ENCODE results near the gene GFRAL. TPM values are rescaled to one million over a fixed set of nuclear protein-coding genes. Genes with fewer than 3 reads are reported as not detected.

The GFRAL gene
- total and polyA plus RNA-seq, 2 donors (not counting 3 experiments of a cell fraction or from before 2014, with no cell fraction given), result not detected

GRCh38 chr6:55319961-55320695 lies 7.1 kb upstream of the GFRAL start:
- Histone ChIP-seq H3K27me3 (ENCODE audit: control insufficient read depth in 2 of 2, insufficient read depth in 2 of 2, low read length in 2 of 2) (no peaks in the 10 kb centered on the region), H3K36me3 (ENCODE audit: control insufficient read depth in 2 of 2, extremely low read depth in 1 of 2, insufficient read depth in 2 of 2, low read length in 2 of 2) (no peaks in the 10 kb centered on the region), H3K4me1 (ENCODE audit: control insufficient read depth, extremely low read depth, insufficient read depth, low read length) (no peaks in the 10 kb centered on the region), H3K27ac (ENCODE audit: insufficient read depth, low read depth, low read length) (no peak overlapping the region), H3K9me3 (replicated peaks; ENCODE audit: control insufficient read depth, insufficient read depth, low read length) (no peaks in the 10 kb centered on the region), H2AFZ (ENCODE audit: low read depth, low read length) (no peak overlapping the region), H3K4me3 (replicated peaks in 1 of 3; ENCODE audit: insufficient read depth in 1 of 3, low read depth in 1 of 3, low read length in 3 of 3) (no peak overlapping the region), H3K4me2 (ENCODE audit: insufficient read depth, low read length) (no peak overlapping the region), H3K9me1 (replicated peaks; ENCODE audit: control insufficient read depth, extremely low read depth, insufficient read depth, low read length) (no peaks in the 10 kb centered on the region), H3K9ac (replicated peaks; ENCODE audit: extremely low read depth, insufficient read depth, low read length) (no peak overlapping the region), H4K20me1 (replicated peaks; ENCODE audit: control insufficient read depth, extremely low read depth, insufficient read depth, low read length) (no peaks in the 10 kb centered on the region), H3K79me2 (ENCODE audit: control insufficient read depth, insufficient read depth, low read length) (no peaks in the 10 kb centered on the region)
- FAIRE-seq (no peak), DNase-seq (ENCODE audit: low read depth, low spot score) (no peak)
- dilution Hi-C loops (cut with MboI; ENCODE audit: extremely low pct_ligation_motif_present, low sequenced_read_pairs), result no loop called here
- ChIA-PET POLR2A (no interaction called here), CTCF (interaction anchor here (1.0 to 1.2 kb wide), 2 partner anchors 12 to 43 kb away, joined by 3 to 5 read pairs; no protein-coding TSS in a partner anchor)
- no peak for TF ChIP-seq JUN (IDR thresholded peaks at IDR 0.05; ENCODE audit: borderline replicate concordance, insufficient read depth, insufficient read length, low read depth)
- TF ChIP-seq, protein P1, sequence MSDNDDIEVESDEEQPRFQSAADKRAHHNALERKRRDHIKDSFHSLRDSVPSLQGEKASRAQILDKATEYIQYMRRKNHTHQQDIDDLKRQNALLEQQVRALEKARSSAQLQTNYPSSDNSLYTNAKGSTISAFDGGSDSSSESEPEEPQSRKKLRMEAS (IDR thresholded peaks at IDR 0.05; ENCODE audit: insufficient read depth, insufficient read length), result no peak
- TF ChIP-seq POLR2AphosphoS5 (IDR thresholded peaks at IDR 0.05; ENCODE audit: insufficient read depth, low read depth, low read length), result no peak
- TF ChIP-seq POLR2A (IDR thresholded peaks at IDR 0.05; ENCODE audit: low read depth, low read length), result no peak
- TF ChIP-seq, protein P2, sequence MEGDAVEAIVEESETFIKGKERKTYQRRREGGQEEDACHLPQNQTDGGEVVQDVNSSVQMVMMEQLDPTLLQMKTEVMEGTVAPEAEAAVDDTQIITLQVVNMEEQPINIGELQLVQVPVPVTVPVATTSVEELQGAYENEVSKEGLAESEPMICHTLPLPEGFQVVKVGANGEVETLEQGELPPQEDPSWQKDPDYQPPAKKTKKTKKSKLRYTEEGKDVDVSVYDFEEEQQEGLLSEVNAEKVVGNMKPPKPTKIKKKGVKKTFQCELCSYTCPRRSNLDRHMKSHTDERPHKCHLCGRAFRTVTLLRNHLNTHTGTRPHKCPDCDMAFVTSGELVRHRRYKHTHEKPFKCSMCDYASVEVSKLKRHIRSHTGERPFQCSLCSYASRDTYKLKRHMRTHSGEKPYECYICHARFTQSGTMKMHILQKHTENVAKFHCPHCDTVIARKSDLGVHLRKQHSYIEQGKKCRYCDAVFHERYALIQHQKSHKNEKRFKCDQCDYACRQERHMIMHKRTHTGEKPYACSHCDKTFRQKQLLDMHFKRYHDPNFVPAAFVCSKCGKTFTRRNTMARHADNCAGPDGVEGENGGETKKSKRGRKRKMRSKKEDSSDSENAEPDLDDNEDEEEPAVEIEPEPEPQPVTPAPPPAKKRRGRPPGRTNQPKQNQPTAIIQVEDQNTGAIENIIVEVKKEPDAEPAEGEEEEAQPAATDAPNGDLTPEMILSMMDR (IDR thresholded peaks at IDR 0.05; ENCODE audit: extremely low read depth in 1 of 2, insufficient read depth in 1 of 2, low read depth in 1 of 2, low read length in 2 of 2), result no peak
- no peak for TF ChIP-seq EZH2 (IDR thresholded peaks at IDR 0.05; ENCODE audit: borderline replicate concordance, low read depth, low read length, severe bottlenecking)
- TF ChIP-seq GATA2 (IDR thresholded peaks at IDR 0.05; ENCODE audit: insufficient read depth, insufficient read length, low read depth, low read length), result no peak
- no peak for TF ChIP-seq MYC (IDR thresholded peaks at IDR 0.05; ENCODE audit: low read depth, low read length)
- TF ChIP-seq FOS (IDR thresholded peaks at IDR 0.05; ENCODE audit: borderline replicate concordance, insufficient read depth, low read length), result no peak
- BruUV-seq (replicated peaks), result no TSS peak
- intact Hi-C loops (cut with micrococcal nuclease), result no loop called here
